Loucy (cell line): ENCODE measurements around the gene CTSF.

Experiments used
- CTCF ChIP-seq: fragments of 200-600 bp; sonication (generic); conservative IDR thresholded peaks from 2 replicates; pipeline ENCODE4 v1.5.1; 2014; ENCODE audit warnings: mild to moderate bottlenecking, antibody characterized with exemption, low read length
- EZH2phosphoT487 ChIP-seq: fragments of 200-600 bp; IDR thresholded peaks from 2 replicates; pipeline ENCODE4 v1.6.1; 2018; ENCODE audit warnings: antibody characterized with exemption, mild to moderate bottlenecking, moderate library complexity, borderline replicate concordance

GRCh38 chr11:66614073-66614472 is 45.7 kb upstream of the CTSF start:
- TF ChIP-seq CTCF (no peak), EZH2phosphoT487 (no peak)
